ENCODE data around the gene TMPRSS2. TPM values are rescaled to one million over a fixed set of nuclear protein-coding genes. Genes with fewer than 3 reads are reported as not detected.

The TMPRSS2 gene
- total and polyA plus RNA-seq, 2 donors (not counting 3 experiments of a cell fraction or from before 2014, with no cell fraction given) = not detected

- Histone ChIP-seq H2AFZ (ENCODE audit: low read depth, low read length) (no peak overlapping the region), H3K9me1 (replicated peaks; ENCODE audit: control insufficient read depth, extremely low read depth, insufficient read depth, low read length) (no peaks in the 10 kb centered on the region), H3K4me2 (ENCODE audit: insufficient read depth, low read length) (no peak overlapping the region), H3K36me3 (ENCODE audit: control insufficient read depth in 2 of 2, extremely low read depth in 1 of 2, insufficient read depth in 2 of 2, low read length in 2 of 2) (no peaks in the 10 kb centered on the region), H3K27me3 (ENCODE audit: control insufficient read depth in 2 of 2, insufficient read depth in 2 of 2, low read length in 2 of 2) (peaks cover 0 to 2% of the 10 kb centered on the region in 2 experiments), H3K9me3 (replicated peaks; ENCODE audit: control insufficient read depth, insufficient read depth, low read length) (no peaks in the 10 kb centered on the region), H3K4me1 (ENCODE audit: control insufficient read depth, extremely low read depth, insufficient read depth, low read length) (no peaks in the 10 kb centered on the region), H3K4me3 (replicated peaks in 1 of 3; ENCODE audit: insufficient read depth in 1 of 3, low read depth in 1 of 3, low read length in 3 of 3) (no peak overlapping the region), H3K79me2 (ENCODE audit: control insufficient read depth, insufficient read depth, low read length) (no peaks in the 10 kb centered on the region), H3K9ac (replicated peaks; ENCODE audit: extremely low read depth, insufficient read depth, low read length) (no peak overlapping the region), H3K27ac (ENCODE audit: insufficient read depth, low read depth, low read length) (no peak overlapping the region), H4K20me1 (replicated peaks; ENCODE audit: control insufficient read depth, extremely low read depth, insufficient read depth, low read length) (no peaks in the 10 kb centered on the region)
- ChIA-PET POLR2A (no interaction called here), CTCF (no interaction called here)
- intact Hi-C loops (cut with micrococcal nuclease) = no loop called here
- DNase-seq (ENCODE audit: low read depth, low spot score) (no peak), FAIRE-seq (no peak)
- TF ChIP-seq POLR2A (IDR thresholded peaks at IDR 0.05; ENCODE audit: low read depth, low read length) (no peak), GATA2 (IDR thresholded peaks at IDR 0.05; ENCODE audit: insufficient read depth, insufficient read length, low read depth, low read length) (no peak), EZH2 (IDR thresholded peaks at IDR 0.05; ENCODE audit: borderline replicate concordance, low read depth, low read length, severe bottlenecking) (no peak), FOS (IDR thresholded peaks at IDR 0.05; ENCODE audit: borderline replicate concordance, insufficient read depth, low read length) (no peak), MYC (IDR thresholded peaks at IDR 0.05; ENCODE audit: low read depth, low read length) (no peak), MAX (IDR thresholded peaks at IDR 0.05; ENCODE audit: insufficient read depth, insufficient read length) (no peak), POLR2AphosphoS5 (IDR thresholded peaks at IDR 0.05; ENCODE audit: insufficient read depth, low read depth, low read length) (no peak), JUN (IDR thresholded peaks at IDR 0.05; ENCODE audit: borderline replicate concordance, insufficient read depth, insufficient read length, low read depth) (no peak)
- TF ChIP-seq, protein P1, sequence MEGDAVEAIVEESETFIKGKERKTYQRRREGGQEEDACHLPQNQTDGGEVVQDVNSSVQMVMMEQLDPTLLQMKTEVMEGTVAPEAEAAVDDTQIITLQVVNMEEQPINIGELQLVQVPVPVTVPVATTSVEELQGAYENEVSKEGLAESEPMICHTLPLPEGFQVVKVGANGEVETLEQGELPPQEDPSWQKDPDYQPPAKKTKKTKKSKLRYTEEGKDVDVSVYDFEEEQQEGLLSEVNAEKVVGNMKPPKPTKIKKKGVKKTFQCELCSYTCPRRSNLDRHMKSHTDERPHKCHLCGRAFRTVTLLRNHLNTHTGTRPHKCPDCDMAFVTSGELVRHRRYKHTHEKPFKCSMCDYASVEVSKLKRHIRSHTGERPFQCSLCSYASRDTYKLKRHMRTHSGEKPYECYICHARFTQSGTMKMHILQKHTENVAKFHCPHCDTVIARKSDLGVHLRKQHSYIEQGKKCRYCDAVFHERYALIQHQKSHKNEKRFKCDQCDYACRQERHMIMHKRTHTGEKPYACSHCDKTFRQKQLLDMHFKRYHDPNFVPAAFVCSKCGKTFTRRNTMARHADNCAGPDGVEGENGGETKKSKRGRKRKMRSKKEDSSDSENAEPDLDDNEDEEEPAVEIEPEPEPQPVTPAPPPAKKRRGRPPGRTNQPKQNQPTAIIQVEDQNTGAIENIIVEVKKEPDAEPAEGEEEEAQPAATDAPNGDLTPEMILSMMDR (IDR thresholded peaks at IDR 0.05; ENCODE audit: extremely low read depth in 1 of 2, insufficient read depth in 1 of 2, low read depth in 1 of 2, low read length in 2 of 2) = no peak
- dilution Hi-C loops (cut with MboI; ENCODE audit: extremely low pct_ligation_motif_present, low sequenced_read_pairs) = no loop called here
- BruUV-seq (replicated peaks) = no TSS peak
Observed at GRCh38 chr21:41547111-41547510, 39.2 kb upstream of the TMPRSS2 start.

All from endothelial cell of umbilical vein (primary cell).